WTC11 (cell line): ENCODE results near the gene CORO2B.

ENCODE experiments used
- CTCF ChIP-seq: fragments of 200-600 bp; IDR thresholded peaks from 2 replicates; pipeline ENCODE4 v1.8.0; 2022; ENCODE audit warnings: antibody characterized with exemption
- JUN ChIP-seq: sonication (generic); formaldehyde crosslinking; IDR thresholded peaks from 2 replicates; pipeline ENCODE4 v1.8.0; 2023; ENCODE audit warnings: mild to moderate bottlenecking, missing genetic modification reagents
- PRRX2 ChIP-seq: fragments of 250-450 bp; sonication (Bioruptor Pico); IDR thresholded peaks from 2 replicates; pipeline ENCODE4 v1.8.0; 2021; ENCODE audit warnings: mild to moderate bottlenecking
- SP1 ChIP-seq: sonication (generic); formaldehyde crosslinking; conservative IDR thresholded peaks from 2 replicates; pipeline ENCODE4 v1.8.1; 2022; ENCODE audit warnings: missing genetic modification reagents
- TF ChIP-seq, protein P1 (sequence below): sonication (generic); formaldehyde crosslinking; IDR thresholded peaks from 2 replicates; pipeline ENCODE4 v1.8.1; 2023; ENCODE audit warnings: mild to moderate bottlenecking, missing genetic modification reagents, moderate library complexity
- TF ChIP-seq, protein P2 (sequence below): sonication (generic); formaldehyde crosslinking; IDR thresholded peaks from 2 replicates; pipeline ENCODE4 v1.8.0; 2022; ENCODE audit warnings: mild to moderate bottlenecking, missing genetic modification reagents
- TF ChIP-seq, protein P3 (sequence below): sonication (generic); formaldehyde crosslinking; IDR thresholded peaks from 2 replicates; pipeline ENCODE4 v1.8.1; 2023; ENCODE audit warnings: mild to moderate bottlenecking, missing genetic modification reagents

GRCh38 chr15:68636256-68636655, 57.5 kb downstream of the CORO2B start:
- TF ChIP-seq JUN (CRISPR knock-in tag): no peak
- no peak for TF ChIP-seq SP1
- TF ChIP-seq, protein P1, sequence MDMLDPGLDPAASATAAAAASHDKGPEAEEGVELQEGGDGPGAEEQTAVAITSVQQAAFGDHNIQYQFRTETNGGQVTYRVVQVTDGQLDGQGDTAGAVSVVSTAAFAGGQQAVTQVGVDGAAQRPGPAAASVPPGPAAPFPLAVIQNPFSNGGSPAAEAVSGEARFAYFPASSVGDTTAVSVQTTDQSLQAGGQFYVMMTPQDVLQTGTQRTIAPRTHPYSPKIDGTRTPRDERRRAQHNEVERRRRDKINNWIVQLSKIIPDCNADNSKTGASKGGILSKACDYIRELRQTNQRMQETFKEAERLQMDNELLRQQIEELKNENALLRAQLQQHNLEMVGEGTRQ (CRISPR knock-in tag): no peak
- TF ChIP-seq, protein P2, sequence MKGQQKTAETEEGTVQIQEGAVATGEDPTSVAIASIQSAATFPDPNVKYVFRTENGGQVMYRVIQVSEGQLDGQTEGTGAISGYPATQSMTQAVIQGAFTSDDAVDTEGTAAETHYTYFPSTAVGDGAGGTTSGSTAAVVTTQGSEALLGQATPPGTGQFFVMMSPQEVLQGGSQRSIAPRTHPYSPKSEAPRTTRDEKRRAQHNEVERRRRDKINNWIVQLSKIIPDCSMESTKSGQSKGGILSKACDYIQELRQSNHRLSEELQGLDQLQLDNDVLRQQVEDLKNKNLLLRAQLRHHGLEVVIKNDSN (CRISPR knock-in tag): no peak
- TF ChIP-seq CTCF: no peak
- TF ChIP-seq, protein P3, sequence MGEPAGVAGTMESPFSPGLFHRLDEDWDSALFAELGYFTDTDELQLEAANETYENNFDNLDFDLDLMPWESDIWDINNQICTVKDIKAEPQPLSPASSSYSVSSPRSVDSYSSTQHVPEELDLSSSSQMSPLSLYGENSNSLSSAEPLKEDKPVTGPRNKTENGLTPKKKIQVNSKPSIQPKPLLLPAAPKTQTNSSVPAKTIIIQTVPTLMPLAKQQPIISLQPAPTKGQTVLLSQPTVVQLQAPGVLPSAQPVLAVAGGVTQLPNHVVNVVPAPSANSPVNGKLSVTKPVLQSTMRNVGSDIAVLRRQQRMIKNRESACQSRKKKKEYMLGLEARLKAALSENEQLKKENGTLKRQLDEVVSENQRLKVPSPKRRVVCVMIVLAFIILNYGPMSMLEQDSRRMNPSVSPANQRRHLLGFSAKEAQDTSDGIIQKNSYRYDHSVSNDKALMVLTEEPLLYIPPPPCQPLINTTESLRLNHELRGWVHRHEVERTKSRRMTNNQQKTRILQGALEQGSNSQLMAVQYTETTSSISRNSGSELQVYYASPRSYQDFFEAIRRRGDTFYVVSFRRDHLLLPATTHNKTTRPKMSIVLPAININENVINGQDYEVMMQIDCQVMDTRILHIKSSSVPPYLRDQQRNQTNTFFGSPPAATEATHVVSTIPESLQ (CRISPR knock-in tag): no peak
- no peak for TF ChIP-seq PRRX2 (CRISPR knock-in tag)
